CD8-positive, alpha-beta memory T cell (primary cell): ENCODE measurements around the gene HMCN2. TPM values are rescaled to one million over a fixed set of nuclear protein-coding genes. Genes with fewer than 3 reads are reported as not detected.

Experiments
- CTCF ChIA-PET: fragments of 350-600 bp; sonication (Branson Sonifier 250); formaldehyde crosslinking; loops from one replicate; lab custom pipeline; 2021; ENCODE audit warnings: antibody characterized with exemption; lab: Charles Lee
- POLR2A ChIA-PET: fragments of 350-600 bp; sonication (Branson Sonifier 250); formaldehyde crosslinking; loops from one replicate; lab custom pipeline; 2021; ENCODE audit warnings: antibody characterized with exemption; lab: Charles Lee
- DNase-seq, 5 donors: peaks; one replicate each; pipeline versions ENCODE4 v3.0.0 to v3.0.0-alpha.2; 2020 to 2022; ENCODE audit warnings: mixed read lengths in 1 of 5
- H3K27ac ChIP-seq: one replicate; pipeline ENCODE4 v1.7.0; 2013; ENCODE audit warnings: low read depth, mild to moderate bottlenecking, low read length, moderate library complexity
- H3K27me3 ChIP-seq: 2 replicates; pipeline ENCODE4 v1.7.0; 2013; ENCODE audit warnings: low read length, mild to moderate bottlenecking; ENCODE audit not compliant: insufficient read depth, poor library complexity, severe bottlenecking
- H3K36me3 ChIP-seq: 2 replicates; pipeline ENCODE4 v1.7.0; 2013; ENCODE audit warnings: mild to moderate bottlenecking, low read length, moderate library complexity; ENCODE audit not compliant: insufficient read depth
- H3K4me1 ChIP-seq: 2 replicates; pipeline ENCODE4 v1.7.0; 2013; ENCODE audit warnings: mild to moderate bottlenecking, low read length, moderate library complexity; ENCODE audit not compliant: insufficient read depth
- H3K4me3 ChIP-seq: 2 replicates; pipeline ENCODE4 v1.7.0; 2013; ENCODE audit warnings: mild to moderate bottlenecking, low read length
- H3K9me3 ChIP-seq: 2 replicates; pipeline ENCODE4 v1.7.0; 2013; ENCODE audit warnings: mild to moderate bottlenecking, low read length
- H3K27ac Mint-ChIP-seq, 8 donors: one replicate each; pipeline ENCODE4 v1.8.0; 2020 to 2021; ENCODE audit warnings: mixed read lengths in 8 of 8, mild to moderate bottlenecking in 6 of 8, inconsistent platforms in 3 of 8, moderate library complexity in 3 of 8
- H3K27me3 Mint-ChIP-seq, 2 donors: one replicate each; pipeline ENCODE4 v1.8.0; 2020 to 2021; ENCODE audit warnings: mixed read lengths in 2 of 2, mild to moderate bottlenecking in 1 of 2, moderate library complexity in 1 of 2
- H3K36me3 Mint-ChIP-seq, 3 donors: one replicate each; pipeline ENCODE4 v1.8.0; 2020 to 2021; ENCODE audit warnings: mixed read lengths in 3 of 3, inconsistent platforms in 1 of 3, mild to moderate bottlenecking in 1 of 3
- H3K4me1 Mint-ChIP-seq, 3 donors: one replicate each; pipeline ENCODE4 v1.8.0; 2020 to 2021; ENCODE audit warnings: mixed read lengths in 3 of 3, inconsistent platforms in 1 of 3, mild to moderate bottlenecking in 1 of 3
- H3K4me3 Mint-ChIP-seq, 7 donors: one replicate each; pipeline ENCODE4 v1.8.0; 2020 to 2021; ENCODE audit warnings: mixed read lengths in 7 of 7, mild to moderate bottlenecking in 6 of 7, moderate library complexity in 4 of 7, inconsistent platforms in 2 of 7
- H3K9me3 Mint-ChIP-seq, 5 donors: one replicate each; pipeline ENCODE4 v1.8.0; 2020 to 2022; ENCODE audit warnings: mixed read lengths in 5 of 5, mild to moderate bottlenecking in 3 of 5, moderate library complexity in 2 of 5, inconsistent platforms in 1 of 5
- polyA plus RNA-seq: library from polyadenylated mRNA; unstranded; fragments of 300-500 nt; fragmentation: Illumina TruSeq; gene quantifications from one replicate; pipeline ENCODE4 v1.2.3, GENCODE V29; 2021
- total RNA-seq, 2 experiments: library from RNA; stranded (reverse); gene quantifications; one replicate each; pipeline ENCODE4 v1.2.3, GENCODE V29; 2021

Gene HMCN2
- total and polyA plus RNA-seq, 3 experiments from 2014 or later, result not detected

DNA sequence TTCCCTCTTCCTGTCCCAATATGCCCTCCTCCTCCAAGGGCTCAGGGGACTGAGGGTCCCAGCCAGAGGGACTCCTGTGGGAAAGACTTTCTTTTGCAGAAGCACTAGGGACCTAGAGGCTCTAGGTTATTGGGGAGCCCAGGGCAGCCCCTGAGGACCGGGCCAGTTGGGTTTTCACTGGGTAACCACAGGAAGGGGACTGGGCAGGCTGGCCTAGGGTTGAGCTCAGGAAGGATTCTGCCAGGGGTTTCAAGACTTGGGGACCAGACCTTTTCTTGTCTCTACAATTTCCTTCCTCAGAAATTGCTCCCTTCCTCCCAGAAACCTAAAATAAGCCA is 24.4 kb upstream of the HMCN2 start:
- Mint-ChIP-seq H3K4me3 (no peak overlapping the region), H3K27me3 (peaks cover 0 to 1% of the 10 kb centered on the region in 2 donors), H3K36me3 (no peaks in the 10 kb centered on the region), H3K9me3 (no peaks in the 10 kb centered on the region), H3K4me1 (peaks cover 13 to 30% (median 24%) of the 10 kb centered on the region in 3 donors), H3K27ac (no peak overlapping the region)
- H3K9me3 ChIP-seq, result no peaks in the 10 kb centered on the region
- no peak for DNase-seq
- CTCF ChIA-PET, result interaction anchor here (10.9 kb wide), 1 partner anchor 134 kb away, joined by 86 read pairs; no protein-coding TSS in a partner anchor
- H3K36me3 ChIP-seq, result no peaks in the 10 kb centered on the region
- peaks cover 24% of the 10 kb centered on the region for H3K4me1 ChIP-seq
- no peak overlapping the region for H3K4me3 ChIP-seq
- H3K27me3 ChIP-seq, result no peaks in the 10 kb centered on the region
- POLR2A ChIA-PET, result no interaction called here
- no peak overlapping the region for H3K27ac ChIP-seq

- peak overlapping the region in 6 of 7 donors; percentile 61 to 82 (median 78) for H3K4me3 Mint-ChIP-seq
Measured at GRCh38 chr9:130242270-130243014, 23.1 kb upstream of the HMCN2 start.

GRCh38 chr9:130243015-130243881 is 22.3 kb upstream of the HMCN2 start:
- Mint-ChIP-seq H3K27ac (peak overlapping the region in 7 of 8 donors; percentile 7 to 89 (median 78)), H3K9me3 (no peaks in the 10 kb centered on the region), H3K36me3 (no peaks in the 10 kb centered on the region), H3K27me3 (peaks cover 0 to 1% of the 10 kb centered on the region in 2 donors), H3K4me1 (peaks cover 13 to 26% (median 24%) of the 10 kb centered on the region in 3 donors), H3K4me3 (peak overlapping the region in 6 of 7 donors; percentile 61 to 82 (median 78))
- Histone ChIP-seq H3K27me3 (no peaks in the 10 kb centered on the region), H3K9me3 (no peaks in the 10 kb centered on the region), H3K27ac (no peak overlapping the region), H3K4me3 (peak overlapping the region; percentile 12), H3K36me3 (no peaks in the 10 kb centered on the region), H3K4me1 (peaks cover 21% of the 10 kb centered on the region)
- POLR2A ChIA-PET, result no interaction called here
- CTCF ChIA-PET, result interaction anchor here (0.7 to 10.9 kb wide), 19 partner anchors 9 to 447 kb away, joined by 3 to 86 read pairs (median 4); no protein-coding TSS in a partner anchor
- DNase-seq, result peak; percentile 60 to 84 (median 74)

More at GRCh38 chr9:130242270-130243014, 23.1 kb upstream of the HMCN2 start:
- Histone ChIP-seq H3K27ac (no peak overlapping the region), H3K9me3 (no peaks in the 10 kb centered on the region), H3K4me3 (peak overlapping the region; percentile 12), H3K27me3 (no peaks in the 10 kb centered on the region), H3K36me3 (no peaks in the 10 kb centered on the region), H3K4me1 (peaks cover 21% of the 10 kb centered on the region)
- ChIA-PET CTCF (interaction anchor here (0.8 to 10.9 kb wide), 15 partner anchors 11 to 446 kb away, joined by 3 to 86 read pairs (median 3); no protein-coding TSS in a partner anchor), POLR2A (interaction anchor here (0.6 kb wide), 1 partner anchor 194 kb away, joined by 8 read pairs; no protein-coding TSS in a partner anchor)
- Mint-ChIP-seq H3K4me1 (peaks cover 13 to 26% (median 24%) of the 10 kb centered on the region in 3 donors), H3K36me3 (no peaks in the 10 kb centered on the region), H3K27me3 (peaks cover 0 to 1% of the 10 kb centered on the region in 2 donors), H3K9me3 (no peaks in the 10 kb centered on the region), H3K27ac (peak overlapping the region in 7 of 8 donors; percentile 13 to 89 (median 70))
- DNase-seq, result no peak

- Histone ChIP-seq H3K36me3 (no peaks in the 10 kb centered on the region), H3K27me3 (no peaks in the 10 kb centered on the region), H3K4me3 (no peak overlapping the region), H3K9me3 (no peaks in the 10 kb centered on the region), H3K27ac (no peak overlapping the region), H3K4me1 (peaks cover 21% of the 10 kb centered on the region)
- no peaks in the 10 kb centered on the region for H3K9me3 Mint-ChIP-seq
- DNase-seq, result no peak
- no peak overlapping the region for H3K27ac Mint-ChIP-seq
- ChIA-PET POLR2A (no interaction called here), CTCF (interaction anchor here (0.7 to 10.9 kb wide), 13 partner anchors 8 to 448 kb away, joined by 3 to 86 read pairs (median 4); no protein-coding TSS in a partner anchor)
- H3K4me1 Mint-ChIP-seq, result peaks cover 13 to 26% (median 24%) of the 10 kb centered on the region in 3 donors
- peaks cover 0 to 1% of the 10 kb centered on the region in 2 donors for H3K27me3 Mint-ChIP-seq
- no peak overlapping the region for H3K4me3 Mint-ChIP-seq
- H3K36me3 Mint-ChIP-seq, result no peaks in the 10 kb centered on the region
Measured at GRCh38 chr9:130243882-130244170, 21.7 kb upstream of the HMCN2 start.

DNA sequence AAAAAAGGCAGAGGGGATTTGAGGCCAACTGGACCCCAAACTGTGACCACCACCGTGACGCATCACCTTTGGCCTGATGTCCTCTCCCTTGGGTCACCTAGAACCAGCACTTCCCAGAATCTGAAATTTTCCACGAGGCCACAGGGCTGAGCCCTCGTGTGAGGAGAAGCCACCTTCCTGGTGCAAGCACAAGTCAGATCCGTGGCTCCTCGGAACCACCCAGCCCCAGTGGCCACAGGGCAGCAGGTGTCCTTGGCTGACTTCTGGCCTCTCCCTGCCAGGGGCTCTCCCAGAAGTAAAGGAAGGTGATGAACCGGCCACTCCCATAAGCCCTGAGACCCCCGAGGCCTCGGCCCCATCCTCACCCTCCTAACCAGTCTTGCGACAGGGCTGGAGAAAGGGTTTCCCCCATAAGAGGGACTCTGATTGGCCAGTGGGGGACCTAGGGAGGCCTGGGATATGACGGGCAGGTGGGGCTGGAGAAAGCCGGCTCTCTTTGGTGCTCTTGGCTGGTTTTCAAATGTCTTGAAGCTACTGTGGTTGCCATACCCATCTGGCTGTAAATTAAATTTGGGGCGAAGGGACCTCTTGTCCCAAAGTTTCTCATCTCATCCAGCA is 20.9 kb upstream of the HMCN2 start:
- Mint-ChIP-seq H3K36me3 (no peaks in the 10 kb centered on the region), H3K27ac (no peak overlapping the region), H3K4me1 (peaks cover 13 to 24% (median 21%) of the 10 kb centered on the region in 3 donors), H3K4me3 (no peak overlapping the region), H3K27me3 (peaks cover 0 to 1% of the 10 kb centered on the region in 2 donors), H3K9me3 (no peaks in the 10 kb centered on the region)
- CTCF ChIA-PET, result interaction anchor here (1.3 to 10.9 kb wide), 5 partner anchors 10 to 358 kb away, joined by 4 to 86 read pairs (median 6); no protein-coding TSS in a partner anchor
- peaks cover 21% of the 10 kb centered on the region for H3K4me1 ChIP-seq
- no peaks in the 10 kb centered on the region for H3K36me3 ChIP-seq
- no peak for DNase-seq
- H3K27ac ChIP-seq, result no peak overlapping the region
- no peaks in the 10 kb centered on the region for H3K9me3 ChIP-seq
- POLR2A ChIA-PET, result no interaction called here
- H3K4me3 ChIP-seq, result no peak overlapping the region
- H3K27me3 ChIP-seq, result no peaks in the 10 kb centered on the region

DNA sequence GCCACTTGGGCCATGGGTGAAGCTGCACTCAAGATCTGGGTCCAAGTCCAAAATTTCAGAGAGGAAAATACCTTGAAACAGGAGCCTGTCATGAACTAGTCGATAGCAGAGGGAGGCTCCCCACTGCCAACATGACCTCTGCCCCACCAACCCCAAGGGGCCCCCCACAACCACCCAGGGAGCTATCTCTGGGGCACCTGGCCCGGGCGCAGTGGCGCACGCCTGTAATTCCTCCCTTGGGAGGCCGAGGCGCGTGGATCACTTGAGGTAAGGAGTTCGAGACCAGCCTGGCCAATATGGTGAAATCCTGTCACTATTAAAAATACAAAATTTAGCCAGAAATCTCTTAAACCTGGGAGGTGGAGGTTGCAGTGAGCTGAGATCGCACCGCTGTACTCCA is 20.1 kb upstream of the HMCN2 start:
- H3K27me3 Mint-ChIP-seq, result peaks cover 1 to 3% of the 10 kb centered on the region in 2 donors
- no peak overlapping the region for H3K27ac Mint-ChIP-seq
- Histone ChIP-seq H3K36me3 (no peaks in the 10 kb centered on the region), H3K9me3 (no peaks in the 10 kb centered on the region), H3K4me3 (no peak overlapping the region), H3K4me1 (peaks cover 13% of the 10 kb centered on the region), H3K27ac (no peak overlapping the region), H3K27me3 (no peaks in the 10 kb centered on the region)
- peaks cover 13 to 17% (median 16%) of the 10 kb centered on the region in 3 donors for H3K4me1 Mint-ChIP-seq
- H3K4me3 Mint-ChIP-seq, result no peak overlapping the region
- no peaks in the 10 kb centered on the region for H3K36me3 Mint-ChIP-seq
- DNase-seq, result no peak
- ChIA-PET CTCF (interaction anchor here (1.0 to 10.9 kb wide), 2 partner anchors 19 to 138 kb away, joined by 3 to 86 read pairs; no protein-coding TSS in a partner anchor), POLR2A (interaction anchor here (0.7 kb wide), 1 partner anchor 109 kb away, joined by 9 read pairs; no protein-coding TSS in a partner anchor)
- H3K9me3 Mint-ChIP-seq, result no peaks in the 10 kb centered on the region

DNA sequence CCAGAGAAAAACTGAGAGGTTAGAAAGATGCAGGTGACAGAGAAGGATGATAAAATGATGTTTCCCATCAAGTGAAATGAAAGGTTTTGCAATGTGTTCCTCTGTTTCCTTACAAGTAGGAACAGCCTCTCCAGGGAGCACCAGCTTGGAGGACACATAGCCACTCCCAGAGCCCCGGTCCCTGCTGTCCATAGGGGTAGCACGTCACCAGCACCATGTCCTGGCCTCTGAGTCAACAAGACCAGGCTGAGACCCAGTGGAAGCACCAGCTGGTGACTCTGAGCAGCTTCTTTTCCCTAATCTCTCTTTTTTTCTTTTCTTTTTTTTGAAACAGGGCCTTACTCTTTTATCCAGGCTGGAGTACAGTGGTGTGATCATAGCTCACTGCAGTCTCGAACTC is 19.4 kb upstream of the HMCN2 start:
- H3K4me1 ChIP-seq, result peaks cover 10% of the 10 kb centered on the region
- H3K36me3 ChIP-seq, result no peaks in the 10 kb centered on the region
- no peaks in the 10 kb centered on the region for H3K9me3 Mint-ChIP-seq
- CTCF ChIA-PET, result interaction anchor here (1.0 to 10.9 kb wide), 3 partner anchors 10 to 139 kb away, joined by 3 to 86 read pairs (median 5); no protein-coding TSS in a partner anchor
- H3K27me3 ChIP-seq, result no peaks in the 10 kb centered on the region
- POLR2A ChIA-PET, result interaction anchor here (0.7 kb wide), 1 partner anchor 110 kb away, joined by 9 read pairs; no protein-coding TSS in a partner anchor
- H3K4me1 Mint-ChIP-seq, result peaks cover 9 to 10% (median 10%) of the 10 kb centered on the region in 3 donors
- no peaks in the 10 kb centered on the region for H3K36me3 Mint-ChIP-seq
- H3K27ac ChIP-seq, result no peak overlapping the region
- DNase-seq, result no peak
- H3K4me3 ChIP-seq, result no peak overlapping the region
- H3K9me3 ChIP-seq, result no peaks in the 10 kb centered on the region
- no peak overlapping the region for H3K4me3 Mint-ChIP-seq
- H3K27me3 Mint-ChIP-seq, result peaks cover 1 to 5% of the 10 kb centered on the region in 2 donors
- H3K27ac Mint-ChIP-seq, result no peak overlapping the region
